SK-N-MC (cell line): ENCODE data around the gene CCDC116.
"Not testable (repeated sequence)": the region's sequence is repeated elsewhere in the genome, so short reads cannot be mapped to it uniquely, and the experiment has no call there.

Experiments
- EZH2 ChIP-seq: fragments of 200-600 bp; sonication (generic); IDR thresholded peaks from one replicate; pipeline ENCODE4 v1.6.1; 2017; ENCODE audit warnings: antibody characterized with exemption
- FOXP2 ChIP-seq: optimal IDR thresholded peaks from 2 replicates; pipeline ENCODE3; 2011; ENCODE audit warnings: mild to moderate bottlenecking, moderate library complexity; ENCODE audit not compliant: insufficient read depth; ENCODE audit errors: extremely low read length, control extremely low read depth
- POLR2AphosphoS5 ChIP-seq: IDR thresholded peaks from 2 replicates; pipeline ENCODE4 v1.6.1; 2012; ENCODE audit warnings: mild to moderate bottlenecking, low read depth, low read length, borderline replicate concordance

DNA sequence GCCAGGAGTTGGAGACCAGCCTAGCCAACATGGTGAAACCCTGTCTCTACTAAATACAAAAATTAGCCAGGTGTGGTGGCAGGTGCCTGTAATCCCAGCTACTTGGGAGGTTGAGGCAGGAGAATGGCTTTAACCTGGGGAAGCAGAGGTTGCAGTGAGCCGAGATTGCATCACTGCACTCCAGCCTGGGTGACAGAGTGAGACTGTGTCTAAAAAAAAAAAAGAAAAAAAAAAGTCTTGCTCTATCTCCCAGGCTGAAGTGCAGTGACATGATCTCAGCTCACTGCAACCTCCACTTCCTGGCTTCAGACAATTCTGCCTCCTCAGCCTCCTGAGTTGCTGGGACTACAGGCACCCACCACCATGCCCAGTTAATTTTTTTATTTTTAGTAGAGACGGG lies 4.9 kb downstream of the CCDC116 start:
- TF ChIP-seq EZH2, POLR2AphosphoS5, FOXP2: not testable (repeated sequence)
